ENCODE measurements around the gene ASTL. TPM values are rescaled to one million over a fixed set of nuclear protein-coding genes. Genes with fewer than 3 reads are reported as not detected.
"Not testable (repeated sequence)": the region's sequence is repeated elsewhere in the genome, so short reads cannot be mapped to it uniquely, and the experiment has no call there.

ASTL gene
- total RNA-seq, 2 experiments from 2014 or later: 0.49 TPM; not detected in 1

- peaks cover 33% of the 10 kb centered on the region for H3K36me3 ChIP-seq (ENCODE audit: insufficient read depth, low read length)
- TF ChIP-seq EZH2phosphoT487 (IDR thresholded peaks at IDR 0.05; ENCODE audit: borderline replicate concordance, low read depth, low read length) (no peak), CTCF (conservative IDR thresholded peaks at IDR 0.05; ENCODE audit: low read length) (no peak)
- no peaks in the 10 kb centered on the region for H4K20me1 ChIP-seq (ENCODE audit: insufficient read depth, low read length)
- ChIA-PET CTCF (ENCODE audit: unreplicated experiment) (interaction anchor here (0.6 to 3.7 kb wide), 3 partner anchors 20 to 120 kb away, joined by 3 to 22 read pairs (median 3); no protein-coding TSS in a partner anchor), POLR2A (interaction anchor here (1.3 to 1.4 kb wide), 2 partner anchors 19 to 21 kb away, joined by 4 to 5 read pairs; no protein-coding TSS in a partner anchor)
- DNase-seq (ENCODE audit: low spot score): peak; percentile 34
- peak overlapping the region; percentile 97 for H3K4me3 ChIP-seq (ENCODE audit: low read depth, low read length, poor library complexity, severe bottlenecking)
- peak overlapping the region; percentile 97 for H3K27ac ChIP-seq (ENCODE audit: low read depth, low read length, poor library complexity, severe bottlenecking)
- H3K4me1 ChIP-seq (ENCODE audit: insufficient read depth, low read length, poor library complexity, severe bottlenecking): peaks cover 55% of the 10 kb centered on the region
- intact Hi-C loops (cut with micrococcal nuclease; ENCODE audit: unreplicated experiment): loop anchor here (5.0 kb wide), 1 partner anchor 99 kb away; no protein-coding TSS in a partner anchor
- H3K9me3 ChIP-seq (ENCODE audit: low read length): no peaks in the 10 kb centered on the region
- no peak overlapping the region for H2AFZ ChIP-seq (ENCODE audit: low read length)
- H3K79me2 ChIP-seq (ENCODE audit: insufficient read depth, low read depth, low read length): peaks cover 29% of the 10 kb centered on the region
- BruUV-seq (replicated peaks): no TSS peak
- H3K4me2 ChIP-seq (ENCODE audit: low read length): peak overlapping the region; percentile 98
- H3K9me2 ChIP-seq (ENCODE audit: insufficient read depth, low read length): no peaks in the 10 kb centered on the region
Observed at GRCh38 chr2:96143231-96143847, 5.0 kb upstream of the ASTL start.

- TF ChIP-seq CTCF (conservative IDR thresholded peaks at IDR 0.05; ENCODE audit: low read length) (peak; percentile 81), EZH2phosphoT487 (IDR thresholded peaks at IDR 0.05; ENCODE audit: borderline replicate concordance, low read depth, low read length) (no peak)
- intact Hi-C loops (cut with micrococcal nuclease; ENCODE audit: unreplicated experiment): loop anchor here (5.0 kb wide), 1 partner anchor 100 kb away; no protein-coding TSS in a partner anchor
- Histone ChIP-seq H3K79me2 (ENCODE audit: insufficient read depth, low read depth, low read length) (peaks cover 29% of the 10 kb centered on the region), H3K4me3 (ENCODE audit: low read depth, low read length, poor library complexity, severe bottlenecking) (peak overlapping the region; percentile 97), H2AFZ (ENCODE audit: low read length) (no peak overlapping the region), H3K36me3 (ENCODE audit: insufficient read depth, low read length) (peaks cover 33% of the 10 kb centered on the region), H3K4me2 (ENCODE audit: low read length) (peak overlapping the region; percentile 98), H3K4me1 (ENCODE audit: insufficient read depth, low read length, poor library complexity, severe bottlenecking) (peaks cover 46% of the 10 kb centered on the region), H3K27ac (ENCODE audit: low read depth, low read length, poor library complexity, severe bottlenecking) (peak overlapping the region; percentile 97), H4K20me1 (ENCODE audit: insufficient read depth, low read length) (no peaks in the 10 kb centered on the region), H3K9me3 (ENCODE audit: low read length) (no peaks in the 10 kb centered on the region), H3K9me2 (ENCODE audit: insufficient read depth, low read length) (no peaks in the 10 kb centered on the region)
- ChIA-PET CTCF (ENCODE audit: unreplicated experiment) (interaction anchor here (0.6 to 3.7 kb wide), 3 partner anchors 31 to 120 kb away, joined by 3 to 22 read pairs (median 5); no protein-coding TSS in a partner anchor), POLR2A (interaction anchor here (1.2 to 1.6 kb wide), 4 partner anchors 20 to 33 kb away, joined by 4 to 5 read pairs (median 4); no protein-coding TSS in a partner anchor)
- BruUV-seq (replicated peaks): no TSS peak
- peak; percentile 70 for DNase-seq (ENCODE audit: low spot score)
Observed at GRCh38 chr2:96142217-96143113, 4.2 kb upstream of the ASTL start.

GRCh38 chr2:96141624-96141967, 3.3 kb upstream of the ASTL start:
- CTCF ChIA-PET (ENCODE audit: unreplicated experiment): interaction anchor here (3.7 kb wide), 1 partner anchor 32 kb away, joined by 22 read pairs; no protein-coding TSS in a partner anchor
- not testable (repeated sequence) for H2AFZ ChIP-seq (ENCODE audit: low read length); H4K20me1 ChIP-seq (ENCODE audit: insufficient read depth, low read length); H3K9me3 ChIP-seq (ENCODE audit: low read length); BruUV-seq (replicated peaks); H3K27ac ChIP-seq (ENCODE audit: low read depth, low read length, poor library complexity, severe bottlenecking); H3K9me2 ChIP-seq (ENCODE audit: insufficient read depth, low read length); DNase-seq (ENCODE audit: low spot score)
- POLR2A ChIA-PET: interaction anchor here (1.2 to 1.6 kb wide), 2 partner anchors 33 to 34 kb away, joined by 4 to 5 read pairs; no protein-coding TSS in a partner anchor
- Histone ChIP-seq H3K79me2 (ENCODE audit: insufficient read depth, low read depth, low read length) (peaks cover 29% of the 10 kb centered on the region), H3K36me3 (ENCODE audit: insufficient read depth, low read length) (peaks cover 33% of the 10 kb centered on the region), H3K4me1 (ENCODE audit: insufficient read depth, low read length, poor library complexity, severe bottlenecking) (peaks cover 37% of the 10 kb centered on the region), H3K4me2 (ENCODE audit: low read length) (peak overlapping the region; percentile 98), H3K4me3 (ENCODE audit: low read depth, low read length, poor library complexity, severe bottlenecking) (peak overlapping the region; percentile 97)
- intact Hi-C loops (cut with micrococcal nuclease; ENCODE audit: unreplicated experiment): loop anchor here (5.0 kb wide), 1 partner anchor 101 kb away; no protein-coding TSS in a partner anchor
